GM12874 (cell line): ENCODE data around the gene KDM2B.

Experiments
- CTCF ChIP-seq: IDR thresholded peaks from 2 replicates; pipeline ENCODE4 v1.5.1; 2011; ENCODE audit warnings: low read depth, mild to moderate bottlenecking, control low read depth, low read length, moderate library complexity; ENCODE audit not compliant: insufficient read depth

Gene KDM2B

GRCh38 chr12:121580959-121581685, at the start of gene KDM2B:
Gene KDM2B, minus strand, starts transcription at chr12:121581023. Its CDS starts 112 bp downstream, at chr12:121580911.
- no peak for TF ChIP-seq CTCF

- TF ChIP-seq CTCF, result no peak
Observed at GRCh38 chr12:121628536-121628935, 47.7 kb upstream of the KDM2B start.

GRCh38 chr12:121628037-121628436, 47.2 kb upstream of the KDM2B start:
- no peak for TF ChIP-seq CTCF

- peak; percentile 26; the same call in 1 of the 2 replicates for TF ChIP-seq CTCF
Observed at GRCh38 chr12:121626853-121627640, 46.2 kb upstream of the KDM2B start.

GRCh38 chr12:121626087-121626852, 45.4 kb upstream of the KDM2B start, which contains the start of gene ORAI1:
Gene ORAI1, plus strand, starts transcription at chr12:121626530.
- TF ChIP-seq CTCF, result no peak; the same call in 1 of the 2 replicates

- TF ChIP-seq CTCF, result no peak
Observed at GRCh38 chr12:121620333-121620891, 39.6 kb upstream of the KDM2B start.
